Hindlimb muscle (tissue), 1 donor: ENCODE measurements around the gene GRIA1. TPM values are rescaled to one million over a fixed set of nuclear protein-coding genes. Genes with fewer than 3 reads are reported as not detected.
"Not testable (repeated sequence)": the region's sequence is repeated elsewhere in the genome, so short reads cannot be mapped to it uniquely, and the experiment has no call there.

Experiments used
- DNase-seq: peaks from one replicate; pipeline ENCODE4 v3.0.0-alpha.2; 2013
- polyA plus RNA-seq: library from polyadenylated mRNA; unstranded; fragments of 120-200 nt; gene quantifications from one replicate; pipeline ENCODE4 v1.2.1, GENCODE V29; 2013; ENCODE audit not compliant: insufficient read length

Gene GRIA1
- polyA plus RNA-seq, 1 donor: 0.28 TPM

- DNase-seq: no peak
Observed at GRCh38 chr5:153783362-153783658, 292.8 kb downstream of the GRIA1 start.

GRCh38 chr5:153784277-153784676 is 293.8 kb downstream of the GRIA1 start:
- DNase-seq: no peak

GRCh38 chr5:153791339-153791738 is 300.9 kb downstream of the GRIA1 start:
- no peak for DNase-seq

DNA sequence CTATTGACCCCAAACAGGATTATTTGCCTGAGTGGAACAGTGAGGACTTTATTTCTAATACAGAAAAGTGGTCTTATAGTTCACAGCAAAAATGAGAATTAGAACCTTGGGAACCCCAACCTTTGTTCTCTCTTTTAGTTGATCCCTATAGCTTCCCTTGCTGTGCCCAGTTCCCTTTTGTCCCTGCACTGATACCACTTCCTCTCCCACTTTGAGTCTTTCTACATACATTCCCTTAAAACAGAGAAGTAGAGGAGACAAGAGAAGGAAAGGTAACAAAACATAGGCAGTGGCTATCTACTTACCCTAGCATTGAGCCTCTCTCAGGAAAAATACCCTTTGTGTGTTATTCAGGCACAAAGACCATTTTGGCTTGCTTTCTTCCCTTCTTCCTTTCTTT is 301.8 kb downstream of the GRIA1 start:
- DNase-seq: no peak

GRCh38 chr5:153793699-153794098 is 303.2 kb downstream of the GRIA1 start:
- DNase-seq: no peak

DNA sequence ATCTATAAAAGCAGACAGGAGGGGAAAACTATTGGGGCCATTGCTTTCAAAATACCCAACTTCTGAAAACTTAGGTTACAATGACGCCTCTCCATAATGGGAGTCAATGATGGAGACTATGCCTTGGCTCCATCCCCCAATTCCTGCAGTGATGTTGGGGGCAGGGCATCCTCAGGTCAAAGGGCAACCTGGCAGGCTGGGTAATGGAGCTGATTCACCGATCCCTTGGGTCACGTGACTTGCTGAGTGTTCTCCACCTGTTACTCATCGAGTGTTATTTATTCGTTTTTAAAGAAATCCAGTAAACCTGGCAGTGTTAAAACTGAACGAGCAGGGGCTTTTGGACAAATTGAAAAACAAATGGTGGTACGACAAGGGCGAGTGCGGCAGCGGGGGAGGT is 303.9 kb downstream of the GRIA1 start:
- DNase-seq: no peak

GRCh38 chr5:153796527-153796926 is 306.1 kb downstream of the GRIA1 start:
- DNase-seq: no peak

- DNase-seq: no peak
Observed at GRCh38 chr5:153797484-153797883, 307.0 kb downstream of the GRIA1 start.

GRCh38 chr5:153798830-153799229 is 308.4 kb downstream of the GRIA1 start:
- DNase-seq: no peak

DNA sequence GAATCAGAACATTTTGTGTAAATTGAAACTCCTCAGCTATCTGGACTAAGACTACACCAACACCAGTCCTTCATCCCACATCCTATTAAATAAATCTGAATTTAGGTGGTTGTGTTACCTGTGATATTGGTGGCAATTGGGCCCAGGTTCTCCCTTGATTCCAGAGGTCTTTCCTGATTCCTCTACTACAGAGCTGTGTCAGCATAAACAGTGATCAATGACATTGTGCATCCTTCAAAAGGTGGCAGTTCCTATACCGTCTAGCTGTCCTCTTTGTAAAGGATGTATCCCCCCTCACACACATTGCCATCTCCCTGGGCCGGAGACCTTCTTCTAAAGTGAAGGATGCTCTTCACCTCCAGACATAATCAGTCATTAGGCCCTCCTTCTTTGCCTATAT is 309.0 kb downstream of the GRIA1 start:
- DNase-seq: no peak

GRCh38 chr5:153802050-153802821 is 311.8 kb downstream of the GRIA1 start:
- DNase-seq: no peak

DNA sequence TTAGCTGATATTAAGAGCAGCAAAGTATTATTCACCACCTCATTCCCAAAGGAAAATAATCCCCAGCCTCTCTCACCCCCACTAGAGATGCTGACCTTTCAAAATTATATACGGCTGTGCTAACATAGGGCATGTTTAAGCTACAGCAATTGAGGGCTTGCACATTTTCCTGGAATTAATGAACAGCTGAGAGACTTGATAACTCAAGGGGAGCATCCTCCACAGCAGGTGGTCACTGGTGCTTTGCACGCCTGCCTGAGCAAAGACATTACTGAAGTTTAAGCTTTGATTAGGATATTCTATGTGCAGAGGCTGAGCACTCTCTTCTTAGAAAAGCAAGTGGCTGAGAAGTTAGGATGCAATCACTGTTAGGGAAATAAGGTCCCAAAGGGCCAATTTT is 317.3 kb downstream of the GRIA1 start:
- no peak for DNase-seq

DNA sequence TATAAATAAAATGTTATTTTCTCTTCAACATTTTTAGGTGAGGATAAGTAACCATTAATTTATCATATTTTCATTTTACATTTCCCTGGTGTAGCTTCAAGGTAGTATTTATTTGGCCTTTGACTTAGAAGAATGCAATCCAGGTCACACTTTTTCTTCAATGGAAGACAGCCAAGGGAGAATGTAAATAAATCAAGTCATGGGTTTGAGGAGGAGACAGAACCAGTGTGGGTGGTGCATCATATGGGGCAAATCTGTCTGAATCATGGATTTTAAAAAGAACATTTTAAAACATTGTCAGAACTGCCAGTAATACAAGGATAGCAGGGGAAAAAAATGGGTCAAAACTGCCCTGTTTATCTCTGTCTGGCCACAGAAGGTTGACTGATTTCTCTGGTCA is 318.7 kb downstream of the GRIA1 start:
- DNase-seq: no peak

DNA sequence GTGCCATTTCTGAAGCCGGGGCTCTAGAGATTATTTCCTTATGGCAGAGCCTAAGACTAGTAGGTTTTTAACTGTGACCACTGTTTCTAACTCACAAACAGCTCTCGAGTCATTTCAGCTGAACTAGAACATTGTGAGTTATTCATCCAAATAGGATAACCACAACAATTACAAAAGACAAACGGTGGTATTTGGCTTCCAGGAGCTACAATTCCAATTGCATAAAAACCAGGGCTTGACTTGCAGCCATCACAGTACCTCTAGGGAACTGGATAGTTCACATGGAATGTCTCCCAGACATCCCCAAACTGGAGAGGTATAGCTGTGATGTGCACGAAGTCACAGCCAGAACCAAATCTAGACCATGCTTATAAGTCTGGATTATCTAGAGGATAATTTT is 323.4 kb downstream of the GRIA1 start:
- DNase-seq: no peak

DNA sequence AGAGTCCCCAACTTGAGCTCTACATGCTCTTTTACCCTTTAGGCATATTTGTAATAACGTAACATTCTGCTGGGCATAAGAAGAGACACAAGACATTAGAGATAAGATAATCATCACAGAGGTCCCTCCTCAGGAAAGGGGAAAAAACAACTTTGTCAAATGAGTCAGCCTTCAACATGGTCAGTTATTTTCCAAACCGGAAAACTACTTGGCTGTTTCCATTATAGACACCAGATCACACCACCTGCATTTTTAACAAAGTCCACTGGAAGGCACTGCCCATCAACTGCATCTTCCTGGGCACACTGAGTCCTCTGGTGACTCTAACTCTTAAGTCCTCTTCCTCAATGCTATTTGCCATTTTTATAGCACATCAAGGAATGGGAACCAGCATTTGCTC is 326.4 kb downstream of the GRIA1 start:
- no peak for DNase-seq

- no peak for DNase-seq
Observed at GRCh38 chr5:153818626-153819025, 328.2 kb downstream of the GRIA1 start.

DNA sequence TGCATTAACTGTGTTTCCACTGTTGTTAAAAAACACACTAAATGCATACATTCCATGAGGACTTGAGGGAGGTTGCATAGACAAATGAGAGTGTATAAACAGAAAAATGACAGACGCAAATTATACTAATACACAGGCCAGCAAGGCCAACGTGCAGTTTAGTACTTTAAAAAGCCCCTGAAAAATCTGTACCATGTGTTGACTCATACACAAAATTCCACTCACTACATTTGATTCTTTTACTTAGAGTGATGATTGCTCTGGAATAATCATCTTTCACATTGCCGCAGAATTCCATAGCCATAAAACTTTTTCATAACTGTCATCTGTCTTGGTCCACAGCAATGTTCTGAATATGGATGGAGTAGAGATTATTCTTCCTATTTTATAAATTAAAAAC is 332.6 kb downstream of the GRIA1 start:
- DNase-seq: no peak

DNA sequence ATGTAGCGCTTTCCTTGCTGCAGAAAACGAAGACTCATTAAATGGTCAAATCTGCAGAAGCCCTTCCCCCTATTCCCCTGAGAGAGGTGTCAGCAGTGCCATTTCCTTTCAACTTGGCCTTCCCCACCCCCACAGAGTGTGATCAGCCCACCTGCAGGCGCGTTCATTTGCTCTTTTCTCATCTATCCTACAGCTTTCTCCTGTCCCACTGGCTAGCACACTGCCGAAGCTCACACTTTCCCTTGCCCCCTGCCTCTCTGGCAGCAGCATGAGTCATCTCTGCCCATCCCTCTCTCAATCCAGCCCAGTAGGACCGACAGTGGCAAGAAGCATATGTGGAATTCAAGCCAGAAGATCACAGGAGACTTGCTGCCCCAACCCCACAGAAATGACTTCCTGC is 334.4 kb downstream of the GRIA1 start:
- DNase-seq: no peak

GRCh38 chr5:153827397-153827796 is 336.9 kb downstream of the GRIA1 start:
- DNase-seq: peak; percentile 8

DNA sequence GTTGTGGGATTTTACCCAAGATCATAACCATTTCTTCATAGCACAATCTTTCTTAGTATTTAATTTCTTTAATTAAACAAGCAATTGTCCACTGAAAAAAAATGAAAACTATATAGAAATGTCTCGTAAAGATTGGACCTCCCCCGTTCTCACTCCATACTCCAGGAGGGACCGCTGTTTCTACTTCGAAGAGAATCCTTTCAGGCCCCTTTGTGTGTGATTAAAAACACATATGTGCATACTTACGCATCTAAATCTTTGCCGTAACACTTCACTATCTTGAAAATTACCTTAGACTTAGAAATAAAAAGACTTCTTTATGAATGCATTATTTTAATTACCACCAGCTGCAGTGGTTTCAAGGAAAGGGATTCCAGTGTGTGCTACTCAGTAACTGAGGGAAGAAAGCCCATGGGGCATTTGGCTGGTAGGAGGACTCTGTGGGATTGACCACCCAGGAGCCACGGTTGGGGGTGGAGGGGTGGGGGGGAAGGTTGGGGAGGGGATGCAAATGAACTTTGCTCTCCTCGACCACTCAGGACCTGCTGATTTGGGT is 339.1 kb downstream of the GRIA1 start:
- no peak for DNase-seq

DNA sequence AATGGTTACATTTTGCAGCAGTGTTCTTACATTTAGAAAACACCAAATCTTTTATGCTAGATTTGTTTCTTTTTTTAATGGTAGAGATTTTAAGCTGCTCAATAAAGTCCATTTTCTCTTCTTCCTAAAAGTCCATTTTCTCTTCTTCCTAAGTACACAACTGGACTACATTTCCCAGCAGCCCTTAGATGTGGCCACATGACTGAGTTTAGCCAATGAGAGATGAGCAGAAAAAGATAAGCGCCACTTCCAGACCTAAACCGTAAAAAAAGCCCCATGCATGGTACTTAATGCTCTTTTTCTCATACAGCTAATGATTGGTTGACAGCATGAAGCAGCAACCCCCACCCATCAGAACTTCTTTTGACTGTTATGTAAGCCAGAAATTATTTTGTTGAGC is 341.5 kb downstream of the GRIA1 start:
- DNase-seq: peak; percentile 0

DNA sequence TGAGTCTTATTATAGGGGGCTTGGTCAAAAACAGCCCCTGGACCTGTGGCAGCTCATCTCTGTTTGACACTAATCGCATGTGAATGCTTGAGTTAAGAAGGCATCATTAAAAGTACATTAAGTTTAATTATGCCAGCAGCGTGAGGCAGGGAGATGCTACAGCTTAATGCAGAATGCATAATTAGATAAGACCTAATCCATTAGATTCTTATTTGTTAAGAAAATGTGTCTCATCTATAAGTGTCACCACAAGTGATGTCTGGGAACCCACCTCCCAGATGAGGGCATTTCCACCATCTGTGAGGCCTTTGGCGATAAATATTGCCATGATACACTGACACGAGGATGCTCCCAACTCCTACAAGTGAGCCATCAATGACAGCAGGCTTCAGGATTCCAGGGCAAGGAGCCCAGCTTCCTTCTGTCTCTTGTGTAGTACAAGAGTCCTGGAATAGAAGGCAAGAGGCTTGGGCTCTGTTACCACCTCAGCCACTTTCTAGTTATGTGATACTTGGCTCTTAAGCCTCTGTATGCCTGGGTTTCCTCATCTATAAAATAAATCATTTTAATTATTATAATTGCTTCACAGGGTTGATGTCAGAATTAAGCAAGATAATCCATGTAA is 345.5 kb downstream of the GRIA1 start:
- no peak for DNase-seq

DNA sequence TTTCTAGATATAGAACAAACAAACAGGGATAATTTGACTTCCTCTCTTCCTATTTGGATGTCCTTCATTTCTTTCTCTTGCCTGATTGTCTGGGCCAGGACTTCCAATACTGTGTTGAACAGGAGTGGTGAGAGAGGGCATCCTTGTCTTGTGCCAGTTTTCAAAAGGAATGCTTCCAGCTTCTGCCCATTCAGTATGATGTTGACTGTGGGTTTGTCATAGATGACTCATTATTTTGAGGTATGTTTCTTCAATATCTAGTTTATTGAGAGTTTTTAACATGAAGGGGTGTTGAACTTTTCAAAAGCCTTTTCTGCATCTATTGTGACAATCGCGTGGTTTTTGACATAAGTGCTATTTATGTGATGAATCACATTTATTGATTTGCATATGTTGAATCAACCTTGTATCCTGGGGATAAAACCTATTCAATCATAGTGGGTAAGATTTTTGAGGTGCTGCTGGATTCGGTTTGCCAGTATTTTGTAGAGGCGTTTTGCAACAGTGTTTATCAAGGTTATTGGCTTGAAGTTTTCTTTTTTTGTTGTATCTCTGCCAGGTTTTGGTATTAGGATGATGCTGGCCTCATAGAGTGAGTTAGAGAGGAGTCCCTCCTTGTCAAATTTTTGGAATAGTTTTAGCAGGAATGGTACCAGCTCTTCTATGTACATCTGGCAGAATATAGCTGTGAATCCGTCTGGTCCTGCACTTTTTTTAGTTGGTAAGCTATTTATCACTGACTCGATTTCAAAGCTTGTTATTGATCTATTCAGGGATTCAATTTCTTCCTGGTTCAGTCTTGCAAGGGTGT is 359.0 kb downstream of the GRIA1 start:
- DNase-seq: not testable (repeated sequence)
